Measurements from ENCODE around the gene MTMR12. TPM values are rescaled to one million over a fixed set of nuclear protein-coding genes. Genes with fewer than 3 reads are reported as not detected.

MTMR12 gene
- total and polyA plus RNA-seq, 10 of the 15 experiments (the other 5 are each of a cell fraction or from before 2014, with no cell fraction given), result 5.0 to 22.9 (median 16.3) TPM

DNA sequence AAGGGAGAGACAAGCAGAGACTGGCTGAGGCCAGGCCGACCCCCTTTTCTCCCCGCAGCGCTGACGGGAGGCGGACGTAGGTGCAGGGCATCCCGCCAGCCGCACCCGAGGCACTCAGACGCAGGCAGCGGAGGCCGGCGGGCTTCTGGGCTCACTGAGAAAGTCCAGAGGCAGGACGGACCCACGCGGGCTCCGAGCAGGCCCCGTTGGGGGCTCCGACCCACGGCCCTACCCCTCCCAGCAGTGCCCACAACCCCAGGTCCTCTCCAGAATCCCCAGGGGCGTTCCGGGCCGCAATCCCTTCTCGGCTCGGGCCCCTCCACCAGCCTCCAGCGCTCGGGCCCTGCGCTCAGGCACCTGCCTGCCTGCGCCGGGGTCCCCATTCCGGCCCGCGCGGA is 543 bp downstream of the MTMR12 start:
- Histone ChIP-seq H3K4me2 (ENCODE audit: control insufficient read depth, insufficient read depth) (peak overlapping the region; percentile 96), H3K36me3 (ENCODE audit: control insufficient read depth in 2 of 2, insufficient read depth in 2 of 2, low read length in 1 of 2) (no peaks in the 10 kb centered on the region; a peak in 1 of 4 replicates), H2AFZ (ENCODE audit: control insufficient read depth, low read depth, low read length) (peak overlapping the region; percentile 61), H4K20me1 (ENCODE audit: control insufficient read depth, insufficient read depth) (no peaks in the 10 kb centered on the region), H3K9ac (ENCODE audit: control insufficient read depth, insufficient read depth, low read length) (peak overlapping the region; percentile 88), H3K27ac (ENCODE audit: control insufficient read depth, insufficient read depth) (peak overlapping the region; percentile 83), H3K9me3 (replicated peaks; ENCODE audit: control insufficient read depth, insufficient read depth, low read length) (no peaks in the 10 kb centered on the region), H3K4me3 (peak overlapping the region; percentile 72), H3K79me2 (ENCODE audit: control insufficient read depth, insufficient read depth, low read length) (peaks cover 32% of the 10 kb centered on the region), H3K4me1 (ENCODE audit: control insufficient read depth, insufficient read depth, low read length) (peaks cover 13% of the 10 kb centered on the region), H3K27me3 (replicated peaks in 1 of 2; ENCODE audit: control insufficient read depth in 2 of 2, insufficient read depth in 2 of 2, low read length in 1 of 2) (no peaks in the 10 kb centered on the region)
- DNase-seq (ENCODE audit: low read depth, low spot score) (no peak), FAIRE-seq (no peak), ATAC-seq (peak; percentile 40)
- WGBS (ENCODE audit: insufficient coverage, insufficient replicate concordance, low lambda C conversion rate, missing lambda C conversion rate), result 3% methylated on average over 33 of the region's 34 CpGs
- POLR2A ChIA-PET, result interaction anchor here (1.0 to 1.5 kb wide), 2 partner anchors 12 to 32 kb away, joined by 3 to 4 read pairs; no protein-coding TSS in a partner anchor
- intact Hi-C loops (cut with micrococcal nuclease; ENCODE audit: unreplicated experiment), result loop anchor here (1.0 to 2.0 kb wide), 2 partner anchors 32 to 137 kb away; partner anchors contain the start of gene GOLPH3
- CTCF ChIA-PET, result interaction anchor here (0.7 kb wide), 1 partner anchor 148 kb away, joined by 3 read pairs; no protein-coding TSS in a partner anchor
- SMC1A ChIA-PET (ENCODE audit: uncharacterized antibody, unreplicated experiment), result interaction anchor here (0.6 to 0.9 kb wide), 3 partner anchors 17 to 56 kb away, joined by 3 read pairs; no protein-coding TSS in a partner anchor
- RAD21 ChIA-PET (ENCODE audit: unreplicated experiment), result interaction anchor here (1.0 to 1.3 kb wide), 2 partner anchors 31 to 37 kb away, joined by 4 read pairs; no protein-coding TSS in a partner anchor
- in situ Hi-C loops (cut with MboI), result no loop called here
- BruUV-seq (replicated peaks), result no TSS peak
- TF ChIP-seq POLR2A (IDR thresholded peaks at IDR 0.05; ENCODE audit: low read depth, low read length) (0 out of 2 replicates have a peak, but pooled peaks have one; percentile 3), MEF2B (IDR thresholded peaks at IDR 0.05; ENCODE audit: partially characterized antibody, poor library complexity, severe bottlenecking) (peak; percentile 84), ETV6 (conservative IDR thresholded peaks at IDR 0.05 in 1 of 2, IDR thresholded peaks at IDR 0.05 in 1 of 2; ENCODE audit: borderline replicate concordance in 1 of 2, low read depth in 1 of 2) (no peak)

DNA sequence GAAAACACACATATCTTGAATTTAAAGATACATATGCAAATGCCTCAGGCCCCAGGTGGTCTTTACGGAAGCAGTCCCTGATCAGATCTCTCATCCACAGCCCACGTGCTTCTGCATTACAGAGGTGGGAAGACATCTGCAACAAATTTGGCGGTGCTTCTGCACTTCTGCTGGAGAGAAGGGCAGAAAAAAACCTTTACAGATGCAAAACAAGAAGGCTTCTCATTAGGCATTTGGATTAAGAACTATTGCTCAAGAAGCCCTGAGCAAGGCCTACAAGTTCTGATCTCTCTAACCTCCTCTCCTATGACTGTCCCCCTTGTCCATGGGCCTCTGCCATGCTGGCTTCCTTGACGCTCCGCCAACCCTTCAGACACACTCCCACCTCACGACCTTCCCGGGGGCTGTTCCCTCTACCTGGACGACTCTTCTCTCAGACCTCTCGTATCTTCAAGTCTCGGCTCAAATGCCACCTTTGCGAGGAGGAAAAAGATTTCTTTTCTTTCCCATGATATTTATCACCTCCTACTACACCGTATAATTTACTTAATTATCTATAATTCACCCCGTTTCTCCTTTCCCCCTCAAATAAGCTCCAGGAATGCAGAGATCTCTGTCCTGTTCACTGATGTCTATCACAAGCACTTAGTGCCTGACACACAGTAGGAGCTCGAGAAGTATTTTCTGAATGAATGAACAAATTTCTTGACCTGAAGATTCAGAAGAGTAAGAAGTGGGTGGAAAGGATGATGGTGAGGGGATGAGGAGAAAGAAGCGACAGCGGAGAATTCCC is 1.1 kb downstream of the MTMR12 start:
- H3K4me2 ChIP-seq (ENCODE audit: control insufficient read depth, insufficient read depth), result peak overlapping the region; percentile 96
- CTCF ChIA-PET, result interaction anchor here (0.7 kb wide), 1 partner anchor 147 kb away, joined by 3 read pairs; no protein-coding TSS in a partner anchor
- no peaks in the 10 kb centered on the region for H3K9me3 ChIP-seq (replicated peaks; ENCODE audit: control insufficient read depth, insufficient read depth, low read length)
- WGBS (ENCODE audit: insufficient coverage, insufficient replicate concordance, low lambda C conversion rate, missing lambda C conversion rate), result 1% methylated on average over 14 of the region's 16 CpGs
- H3K27me3 ChIP-seq (replicated peaks in 1 of 2; ENCODE audit: control insufficient read depth in 2 of 2, insufficient read depth in 2 of 2, low read length in 1 of 2), result no peaks in the 10 kb centered on the region
- no peak for DNase-seq (ENCODE audit: low read depth, low spot score)
- POLR2A ChIA-PET, result interaction anchor here (0.7 to 1.5 kb wide), 2 partner anchors 31 to 34 kb away, joined by 3 to 4 read pairs; no protein-coding TSS in a partner anchor
- intact Hi-C loops (cut with micrococcal nuclease; ENCODE audit: unreplicated experiment) (loop anchor here (1.0 to 2.0 kb wide), 2 partner anchors 31 to 137 kb away; partner anchors contain the start of gene GOLPH3), in situ Hi-C loops (cut with MboI) (no loop called here)
- peak overlapping the region; percentile 72 for H3K4me3 ChIP-seq
- peak overlapping the region; percentile 61 for H2AFZ ChIP-seq (ENCODE audit: control insufficient read depth, low read depth, low read length)
- ATAC-seq, result no peak
- no peak for FAIRE-seq
- RAD21 ChIA-PET (ENCODE audit: unreplicated experiment), result interaction anchor here (1.2 kb wide), 1 partner anchor 79 kb away, joined by 4 read pairs; no protein-coding TSS in a partner anchor
- peak overlapping the region; percentile 83 for H3K27ac ChIP-seq (ENCODE audit: control insufficient read depth, insufficient read depth)
- H3K79me2 ChIP-seq (ENCODE audit: control insufficient read depth, insufficient read depth, low read length), result peaks cover 32% of the 10 kb centered on the region
- SMC1A ChIA-PET (ENCODE audit: uncharacterized antibody, unreplicated experiment), result interaction anchor here (0.6 to 2.5 kb wide), 5 partner anchors 17 to 79 kb away, joined by 3 to 10 read pairs (median 3); no protein-coding TSS in a partner anchor
- peak overlapping the region; percentile 88 for H3K9ac ChIP-seq (ENCODE audit: control insufficient read depth, insufficient read depth, low read length)
- H3K4me1 ChIP-seq (ENCODE audit: control insufficient read depth, insufficient read depth, low read length), result peaks cover 13% of the 10 kb centered on the region
- BruUV-seq (replicated peaks), result TSS peak; percentile 74
- no peaks in the 10 kb centered on the region; a peak in 1 of 4 replicates for H3K36me3 ChIP-seq (ENCODE audit: control insufficient read depth in 2 of 2, insufficient read depth in 2 of 2, low read length in 1 of 2)
- H4K20me1 ChIP-seq (ENCODE audit: control insufficient read depth, insufficient read depth), result no peaks in the 10 kb centered on the region
- TF ChIP-seq TCF7 (IDR thresholded peaks at IDR 0.05; ENCODE audit: borderline replicate concordance) (no peak), REST (IDR thresholded peaks at IDR 0.05; ENCODE audit: low read depth, low read length) (no peak), KLF5 (IDR thresholded peaks at IDR 0.05; ENCODE audit: partially characterized antibody) (no peak)
